ENCODE measurements around the gene POLR2F.
A peak's percentile ranks its signal among the peaks of the same experiment; 100 is the strongest.
"Not testable (repeated sequence)": the region's sequence is repeated elsewhere in the genome, so short reads cannot be mapped to it uniquely, and the experiment has no call there.

The POLR2F gene

GRCh38 chr22:37953062-37953436, 450 bp upstream of the POLR2F start:
- no peak for TF ChIP-seq CTCF (IDR thresholded peaks at IDR 0.05; ENCODE audit: control insufficient read depth, insufficient read depth, low read depth, low read length, missing control alignments)
- DNase-seq (ENCODE audit: low read depth) = peak; percentile 10
- peak overlapping the region; percentile 94 for H3K4me3 ChIP-seq (ENCODE audit: control insufficient read depth, low read depth, low read length)

GRCh38 chr22:37954686-37955085, 1.2 kb downstream of the POLR2F start:
- DNase-seq (ENCODE audit: low read depth) = no peak
- TF ChIP-seq CTCF (IDR thresholded peaks at IDR 0.05; ENCODE audit: control insufficient read depth, insufficient read depth, low read depth, low read length, missing control alignments) = no peak
- H3K4me3 ChIP-seq (ENCODE audit: control insufficient read depth, low read depth, low read length) = peak overlapping the region; percentile 94

- not testable (repeated sequence) for DNase-seq (ENCODE audit: low read depth); H3K4me3 ChIP-seq (ENCODE audit: control insufficient read depth, low read depth, low read length)
These were observed 2.4 kb downstream of the POLR2F start for GRCh38 chr22:37955825-37956397.

- DNase-seq (ENCODE audit: low read depth) = no peak
- TF ChIP-seq CTCF (IDR thresholded peaks at IDR 0.05; ENCODE audit: control insufficient read depth, insufficient read depth, low read depth, low read length, missing control alignments) = no peak
- H3K4me3 ChIP-seq (ENCODE audit: control insufficient read depth, low read depth, low read length) = no peak overlapping the region
These were observed 3.7 kb downstream of the POLR2F start for GRCh38 chr22:37957232-37957631.

- no peak for DNase-seq (ENCODE audit: low read depth)
- TF ChIP-seq CTCF (IDR thresholded peaks at IDR 0.05; ENCODE audit: control insufficient read depth, insufficient read depth, low read depth, low read length, missing control alignments) = no peak
- no peak overlapping the region for H3K4me3 ChIP-seq (ENCODE audit: control insufficient read depth, low read depth, low read length)
These were observed 5.8 kb downstream of the POLR2F start for GRCh38 chr22:37959231-37959825.

GRCh38 chr22:37961062-37961461, 7.6 kb downstream of the POLR2F start:
- H3K4me3 ChIP-seq (ENCODE audit: control insufficient read depth, low read depth, low read length) = no peak overlapping the region
- no peak for TF ChIP-seq CTCF (IDR thresholded peaks at IDR 0.05; ENCODE audit: control insufficient read depth, insufficient read depth, low read depth, low read length, missing control alignments)
- no peak for DNase-seq (ENCODE audit: low read depth)

GRCh38 chr22:37965940-37966664, 12.6 kb downstream of the POLR2F start:
- no peak for TF ChIP-seq CTCF (IDR thresholded peaks at IDR 0.05; ENCODE audit: control insufficient read depth, insufficient read depth, low read depth, low read length, missing control alignments)
- DNase-seq (ENCODE audit: low read depth) = no peak
- no peak overlapping the region for H3K4me3 ChIP-seq (ENCODE audit: control insufficient read depth, low read depth, low read length)

All from AG09309 (cell line).